ENCODE results near the gene EMCN. TPM values are rescaled to one million over a fixed set of nuclear protein-coding genes. Genes with fewer than 3 reads are reported as not detected.
"Not testable (repeated sequence)": the region's sequence is repeated elsewhere in the genome, so short reads cannot be mapped to it uniquely, and the experiment has no call there.

EMCN gene
- total and polyA plus RNA-seq, 5 donors from 2014 or later = not detected

DNA sequence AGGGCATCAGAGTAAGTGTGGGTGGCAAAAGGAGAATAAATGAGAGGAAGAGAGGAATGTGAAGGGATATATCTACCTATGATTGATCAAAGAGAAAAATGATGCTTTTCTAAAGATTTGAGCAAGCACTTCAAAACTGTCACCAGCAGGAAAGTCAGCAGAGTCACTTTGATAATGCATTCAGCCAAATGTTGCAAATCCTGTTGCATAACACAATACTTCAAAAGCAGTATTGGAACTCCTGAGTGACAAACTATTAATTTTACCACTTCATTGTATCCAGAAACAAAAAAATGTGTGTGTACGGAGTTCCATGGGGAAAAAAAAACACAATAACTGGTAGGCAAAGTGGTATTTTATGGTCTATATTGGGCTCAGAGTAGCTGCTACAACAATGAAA, 160.3 kb downstream of the EMCN start:
- Histone ChIP-seq H3K9me3 (ENCODE audit: control insufficient read depth in 2 of 2, low read length in 2 of 2) (peaks cover 0 to 3% of the 10 kb centered on the region in 2 experiments), H3K4me1 (ENCODE audit: control insufficient read depth, insufficient read depth, low read length, poor library complexity, severe bottlenecking) (no peaks in the 10 kb centered on the region), H3K27ac (ENCODE audit: insufficient read depth, low read length, poor library complexity, severe bottlenecking) (no peak overlapping the region), H3K27me3 (ENCODE audit: control insufficient read depth, insufficient read depth, low read length) (no peaks in the 10 kb centered on the region), H3K36me3 (ENCODE audit: control insufficient read depth, insufficient read depth, low read length) (no peaks in the 10 kb centered on the region), H3K4me3 (ENCODE audit: low read depth, low read length) (no peak overlapping the region)
- H3K36me3 Mint-ChIP-seq = no peaks in the 10 kb centered on the region
- H3K27me3 Mint-ChIP-seq = no peaks in the 10 kb centered on the region
- H3K4me3 Mint-ChIP-seq = no peak overlapping the region
- DNase-seq (no peak), ATAC-seq (ENCODE audit: low read depth in 2 of 2) (no peak)
- H3K9me3 Mint-ChIP-seq = peaks cover 0 to 16% (median 5%) of the 10 kb centered on the region in 7 donors
- H3K27ac Mint-ChIP-seq = no peak overlapping the region
- H3K4me1 Mint-ChIP-seq = no peaks in the 10 kb centered on the region

DNA sequence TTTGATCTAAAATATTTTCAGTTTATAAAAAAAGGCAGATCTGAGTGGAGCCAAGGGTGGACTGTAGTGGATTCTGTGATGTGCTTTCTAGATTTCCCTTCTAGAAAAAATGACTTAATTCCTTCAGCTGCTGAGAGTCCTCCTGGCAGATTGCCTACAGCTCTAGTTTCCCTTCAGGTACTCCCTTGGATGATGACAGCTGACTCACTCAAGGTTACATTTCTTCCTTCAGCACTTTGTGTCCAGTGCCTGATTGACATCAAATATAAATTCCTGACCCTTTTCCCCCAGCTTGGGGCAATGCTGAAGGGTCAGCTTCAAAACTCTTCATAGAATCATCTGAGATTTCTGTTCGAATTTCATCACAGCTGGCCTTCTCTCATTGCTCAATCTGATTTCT, 161.7 kb downstream of the EMCN start:
- H3K36me3 Mint-ChIP-seq = no peaks in the 10 kb centered on the region
- DNase-seq (no peak), ATAC-seq (ENCODE audit: low read depth in 2 of 2) (no peak)
- Histone ChIP-seq H3K4me3 (ENCODE audit: low read depth, low read length) (no peak overlapping the region), H3K36me3 (ENCODE audit: control insufficient read depth, insufficient read depth, low read length) (no peaks in the 10 kb centered on the region), H3K27ac (ENCODE audit: insufficient read depth, low read length, poor library complexity, severe bottlenecking) (no peak overlapping the region), H3K9me3 (ENCODE audit: control insufficient read depth in 2 of 2, low read length in 2 of 2) (peaks cover 0 to 3% of the 10 kb centered on the region in 2 experiments), H3K27me3 (ENCODE audit: control insufficient read depth, insufficient read depth, low read length) (no peaks in the 10 kb centered on the region), H3K4me1 (ENCODE audit: control insufficient read depth, insufficient read depth, low read length, poor library complexity, severe bottlenecking) (no peaks in the 10 kb centered on the region)
- no peak overlapping the region for H3K27ac Mint-ChIP-seq
- no peak overlapping the region for H3K4me3 Mint-ChIP-seq
- no peaks in the 10 kb centered on the region for H3K27me3 Mint-ChIP-seq
- peaks cover 0 to 21% (median 5%) of the 10 kb centered on the region in 7 donors for H3K9me3 Mint-ChIP-seq
- H3K4me1 Mint-ChIP-seq = no peaks in the 10 kb centered on the region

GRCh38 chr4:100352352-100352751, 165.5 kb downstream of the EMCN start:
- H3K36me3 ChIP-seq (ENCODE audit: control insufficient read depth, insufficient read depth, low read length); H3K9me3 ChIP-seq (ENCODE audit: control insufficient read depth in 2 of 2, low read length in 2 of 2); H3K27me3 ChIP-seq (ENCODE audit: control insufficient read depth, insufficient read depth, low read length); H3K4me1 ChIP-seq (ENCODE audit: control insufficient read depth, insufficient read depth, low read length, poor library complexity, severe bottlenecking); H3K27ac ChIP-seq (ENCODE audit: insufficient read depth, low read length, poor library complexity, severe bottlenecking); ATAC-seq (ENCODE audit: low read depth in 2 of 2); H3K9me3 Mint-ChIP-seq; H3K4me1 Mint-ChIP-seq; DNase-seq; H3K27ac Mint-ChIP-seq; H3K4me3 Mint-ChIP-seq; H3K4me3 ChIP-seq (ENCODE audit: low read depth, low read length); H3K36me3 Mint-ChIP-seq; H3K27me3 Mint-ChIP-seq: not testable (repeated sequence)

GRCh38 chr4:100348473-100348872, 169.3 kb downstream of the EMCN start:
- no peak overlapping the region for H3K4me3 ChIP-seq (ENCODE audit: low read depth, low read length)
- no peaks in the 10 kb centered on the region for H3K27me3 ChIP-seq (ENCODE audit: control insufficient read depth, insufficient read depth, low read length)
- DNase-seq = no peak
- Mint-ChIP-seq H3K4me1 (no peaks in the 10 kb centered on the region), H3K27me3 (no peaks in the 10 kb centered on the region), H3K4me3 (no peak overlapping the region), H3K27ac (no peak overlapping the region), H3K9me3 (peaks cover 0 to 5% (median 0%) of the 10 kb centered on the region in 7 donors), H3K36me3 (no peaks in the 10 kb centered on the region)
- H3K36me3 ChIP-seq (ENCODE audit: control insufficient read depth, insufficient read depth, low read length) = no peaks in the 10 kb centered on the region
- no peak for ATAC-seq (ENCODE audit: low read depth in 2 of 2)
- H3K9me3 ChIP-seq (ENCODE audit: control insufficient read depth in 2 of 2, low read length in 2 of 2) = no peaks in the 10 kb centered on the region
- no peak overlapping the region for H3K27ac ChIP-seq (ENCODE audit: insufficient read depth, low read length, poor library complexity, severe bottlenecking)
- H3K4me1 ChIP-seq (ENCODE audit: control insufficient read depth, insufficient read depth, low read length, poor library complexity, severe bottlenecking) = no peaks in the 10 kb centered on the region

- H3K27me3 ChIP-seq (ENCODE audit: control insufficient read depth, insufficient read depth, low read length) = no peaks in the 10 kb centered on the region
- Mint-ChIP-seq H3K27me3 (no peaks in the 10 kb centered on the region), H3K36me3 (no peaks in the 10 kb centered on the region), H3K4me3 (no peak overlapping the region), H3K27ac (no peak overlapping the region), H3K9me3 (peaks cover 0 to 5% (median 1%) of the 10 kb centered on the region in 7 donors), H3K4me1 (no peaks in the 10 kb centered on the region)
- no peaks in the 10 kb centered on the region for H3K36me3 ChIP-seq (ENCODE audit: control insufficient read depth, insufficient read depth, low read length)
- ATAC-seq (ENCODE audit: low read depth in 2 of 2) (no peak), DNase-seq (no peak)
- no peaks in the 10 kb centered on the region for H3K9me3 ChIP-seq (ENCODE audit: control insufficient read depth in 2 of 2, low read length in 2 of 2)
- no peaks in the 10 kb centered on the region for H3K4me1 ChIP-seq (ENCODE audit: control insufficient read depth, insufficient read depth, low read length, poor library complexity, severe bottlenecking)
- H3K4me3 ChIP-seq (ENCODE audit: low read depth, low read length) = no peak overlapping the region
- no peak overlapping the region for H3K27ac ChIP-seq (ENCODE audit: insufficient read depth, low read length, poor library complexity, severe bottlenecking)
These were observed 170.6 kb downstream of the EMCN start for GRCh38 chr4:100347241-100347640.

DNA sequence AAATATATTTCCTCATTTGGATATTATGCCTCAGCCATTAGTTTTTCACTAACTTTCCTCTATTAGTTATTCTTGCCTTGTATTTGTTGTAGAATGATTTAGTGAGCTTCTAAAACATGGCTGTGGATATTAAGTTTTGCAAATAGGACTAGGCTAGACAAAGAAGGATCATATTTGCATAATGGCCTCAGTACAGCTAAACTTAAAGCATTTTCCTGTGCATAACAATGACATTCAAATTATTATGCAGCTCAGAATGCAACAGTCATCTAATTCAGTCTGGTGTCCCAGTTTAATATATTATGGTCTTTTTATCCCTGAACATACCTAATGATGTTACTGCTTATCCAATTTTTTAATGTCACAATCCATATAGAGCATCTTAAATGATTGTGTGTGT, 172.2 kb downstream of the EMCN start:
- H3K27me3 Mint-ChIP-seq = peaks cover 5% of the 10 kb centered on the region
- no peaks in the 10 kb centered on the region for H3K36me3 Mint-ChIP-seq
- H3K4me1 Mint-ChIP-seq = no peaks in the 10 kb centered on the region
- ATAC-seq (ENCODE audit: low read depth in 2 of 2) (no peak), DNase-seq (no peak)
- no peak overlapping the region for H3K27ac Mint-ChIP-seq
- Histone ChIP-seq H3K9me3 (ENCODE audit: control insufficient read depth in 2 of 2, low read length in 2 of 2) (no peaks in the 10 kb centered on the region), H3K27me3 (ENCODE audit: control insufficient read depth, insufficient read depth, low read length) (no peaks in the 10 kb centered on the region), H3K36me3 (ENCODE audit: control insufficient read depth, insufficient read depth, low read length) (no peaks in the 10 kb centered on the region), H3K4me3 (ENCODE audit: low read depth, low read length) (no peak overlapping the region), H3K4me1 (ENCODE audit: control insufficient read depth, insufficient read depth, low read length, poor library complexity, severe bottlenecking) (no peaks in the 10 kb centered on the region), H3K27ac (ENCODE audit: insufficient read depth, low read length, poor library complexity, severe bottlenecking) (no peak overlapping the region)
- H3K9me3 Mint-ChIP-seq = peaks cover 0 to 5% (median 0%) of the 10 kb centered on the region in 7 donors
- no peak overlapping the region for H3K4me3 Mint-ChIP-seq
